K562 (cell line): Measurements from ENCODE around the gene ERICH6. TPM values are rescaled to one million over a fixed set of nuclear protein-coding genes. Genes with fewer than 3 reads are reported as not detected.

Experiments
- BMI1 ChIP-seq: fragments of 150-350 bp; IDR thresholded peaks from 2 replicates; pipeline ENCODE4 v1.6.1; 2014; ENCODE audit warnings: low read length
- BRF1 ChIP-seq: IDR thresholded peaks from 3 replicates; pipeline ENCODE4 v1.6.1; 2011; ENCODE audit warnings: borderline replicate concordance, mild to moderate bottlenecking; ENCODE audit not compliant: insufficient read length; ENCODE audit errors: extremely low read depth
- CHD4 ChIP-seq: fragments of 200-600 bp; sonication (generic); IDR thresholded peaks from 3 replicates; pipeline ENCODE4 v1.6.1; 2012; ENCODE audit warnings: low read depth, mild to moderate bottlenecking, mixed read lengths, low read length, inconsistent platforms; ENCODE audit not compliant: insufficient read depth, insufficient replicate concordance, poor library complexity, severe bottlenecking
- EP400 ChIP-seq: fragments of 450-650 bp; IDR thresholded peaks from 2 replicates; pipeline ENCODE4 v1.6.1; 2017; ENCODE audit warnings: antibody characterized with exemption, mild to moderate bottlenecking, moderate library complexity
- ESRRB ChIP-seq: fragments of 250-450 bp; sonication (Bioruptor Pico); IDR thresholded peaks from 2 replicates; pipeline ENCODE4 v1.5.0; 2020; ENCODE audit warnings: mild to moderate bottlenecking, moderate library complexity, borderline replicate concordance
- ETV6 ChIP-seq, 3 experiments: fragments of 150-350 bp in 1 of 3; sonication (generic) in 1 of 3; formaldehyde crosslinking in 1 of 3; IDR thresholded peaks; 2 replicates each; pipeline versions ENCODE4 v1.6.1 to v1.8.0; 2014 to 2022; ENCODE audit warnings: borderline replicate concordance in 2 of 3, low read depth in 2 of 3, antibody characterized with exemption in 1 of 3, low read length in 1 of 3, mild to moderate bottlenecking in 1 of 3, missing genetic modification reagents in 1 of 3
- HDAC3 ChIP-seq: fragments of 450-650 bp; IDR thresholded peaks from 2 replicates; pipeline ENCODE4 v1.6.1; 2018; ENCODE audit warnings: borderline replicate concordance, mild to moderate bottlenecking, moderate library complexity; ENCODE audit not compliant: partially characterized antibody
- HMG20A ChIP-seq: fragments of 450-650 bp; formaldehyde crosslinking; conservative IDR thresholded peaks from 2 replicates; pipeline ENCODE4 v1.4.0; 2020; ENCODE audit warnings: mild to moderate bottlenecking, mixed read lengths
- LEF1 ChIP-seq: fragments of 450-650 bp; IDR thresholded peaks from 2 replicates; pipeline ENCODE4 v1.6.1; 2016; ENCODE audit warnings: mild to moderate bottlenecking
- MYBL2 ChIP-seq, 2 experiments: fragments of 450-650 bp in 1 of 2; sonication (generic) in 1 of 2; formaldehyde crosslinking in 1 of 2; IDR thresholded peaks; 2 replicates each; pipeline versions ENCODE4 v1.6.1 to v1.8.1; 2017 to 2022; ENCODE audit warnings: borderline replicate concordance in 1 of 2, inconsistent platforms in 1 of 2, low read depth in 1 of 2, mild to moderate bottlenecking in 1 of 2, missing genetic modification reagents in 1 of 2, moderate library complexity in 1 of 2
- NEUROD1 ChIP-seq: fragments of 150-350 bp; IDR thresholded peaks from 2 replicates; pipeline ENCODE4 v1.6.1; 2014; ENCODE audit warnings: borderline replicate concordance, low read length, low read depth; ENCODE audit not compliant: partially characterized antibody
- NFYB ChIP-seq: IDR thresholded peaks from 2 replicates; pipeline ENCODE4 v1.6.1; 2011; ENCODE audit warnings: mild to moderate bottlenecking, moderate library complexity; ENCODE audit not compliant: insufficient read length; ENCODE audit errors: extremely low read depth
- RHOXF2B ChIP-seq: fragments of 250-450 bp; sonication (Bioruptor Pico); conservative IDR thresholded peaks from 2 replicates; pipeline ENCODE4 v1.5.1; 2021
- TGIF2 ChIP-seq: sonication (generic); formaldehyde crosslinking; IDR thresholded peaks from 2 replicates; pipeline ENCODE4 v1.8.1; 2022; ENCODE audit warnings: mild to moderate bottlenecking, missing genetic modification reagents, moderate library complexity
- TSC22D4 ChIP-seq: fragments of 450-650 bp; IDR thresholded peaks from 2 replicates; pipeline ENCODE4 v1.6.1; 2016; ENCODE audit warnings: missing genetic modification characterization, missing biosample characterization, control low read depth
- ZNF175 ChIP-seq: fragments of 200-800 bp; sonication (Bioruptor generic); IDR thresholded peaks from 2 replicates; pipeline ENCODE4 v1.6.1; 2016; ENCODE audit warnings: low read depth, mild to moderate bottlenecking, missing genetic modification characterization, missing compliant biosample characterization
- ZNF324 ChIP-seq: fragments of 250-450 bp; sonication (Bioruptor Pico); IDR thresholded peaks from 2 replicates; pipeline ENCODE4 v1.4.0; 2020; ENCODE audit warnings: mild to moderate bottlenecking
- ZNF699 ChIP-seq: fragments of 250-450 bp; sonication (Bioruptor Pico); IDR thresholded peaks from 2 replicates; pipeline ENCODE4 v1.8.0; 2021; ENCODE audit warnings: mild to moderate bottlenecking, moderate library complexity; ENCODE audit not compliant: insufficient replicate concordance
- polyA plus RNA-seq, 8 experiments: library from polyadenylated mRNA; depleted of rRNA in 4 of 8; stranded (reverse) in 5 of 8; unstranded in 3 of 8; fragments of >200 nt; fragmentation: Nextera tagmentation in 2 of 8; fragmentation: Illumina TruSeq in 1 of 8; extraction: Ambion mirVana in 2 of 8; extraction: Trizol in 1 of 8; gene quantifications; 2 replicates each; pipeline versions ENCODE4 v1.2.1 to v1.2.3, GENCODE V29; 2011 to 2014; ENCODE audit warnings: inconsistent platforms in 1 of 8, missing spikeins in 1 of 8
- total RNA-seq, 7 experiments: library from RNA; depleted of rRNA in 6 of 7; stranded (reverse); fragments of >200 nt in 6 of 7; fragmentation: Illumina TruSeq in 2 of 7; extraction: Trizol in 2 of 7; gene quantifications; 2 replicates each; pipeline versions ENCODE4 v1.2.1 to v1.2.3, GENCODE V29; 2011 to 2021; ENCODE audit warnings: low replicate concordance in 1 of 7
- TF ChIP-seq, protein P1 (sequence below): sonication (generic); formaldehyde crosslinking; IDR thresholded peaks from 2 replicates; pipeline ENCODE4 v1.8.0; 2022; ENCODE audit warnings: mild to moderate bottlenecking, missing genetic modification reagents
- TF ChIP-seq, protein P2 (sequence below): fragments of 450-650 bp; IDR thresholded peaks from one replicate; pipeline ENCODE4 v1.6.1; 2018; ENCODE audit warnings: mild to moderate bottlenecking, moderate library complexity; ENCODE audit not compliant: partially characterized antibody
- TF ChIP-seq, protein P3 (sequence below): IDR thresholded peaks from 2 replicates; pipeline ENCODE4 v1.6.1; 2011; ENCODE audit warnings: borderline replicate concordance, low read depth, mild to moderate bottlenecking, moderate library complexity, low read length; ENCODE audit not compliant: insufficient read depth, poor library complexity, severe bottlenecking

The ERICH6 gene
- total and polyA plus RNA-seq, 9 of the 15 experiments (the other 6 are each of a cell fraction or from before 2014, with no cell fraction given) = not detected

DNA sequence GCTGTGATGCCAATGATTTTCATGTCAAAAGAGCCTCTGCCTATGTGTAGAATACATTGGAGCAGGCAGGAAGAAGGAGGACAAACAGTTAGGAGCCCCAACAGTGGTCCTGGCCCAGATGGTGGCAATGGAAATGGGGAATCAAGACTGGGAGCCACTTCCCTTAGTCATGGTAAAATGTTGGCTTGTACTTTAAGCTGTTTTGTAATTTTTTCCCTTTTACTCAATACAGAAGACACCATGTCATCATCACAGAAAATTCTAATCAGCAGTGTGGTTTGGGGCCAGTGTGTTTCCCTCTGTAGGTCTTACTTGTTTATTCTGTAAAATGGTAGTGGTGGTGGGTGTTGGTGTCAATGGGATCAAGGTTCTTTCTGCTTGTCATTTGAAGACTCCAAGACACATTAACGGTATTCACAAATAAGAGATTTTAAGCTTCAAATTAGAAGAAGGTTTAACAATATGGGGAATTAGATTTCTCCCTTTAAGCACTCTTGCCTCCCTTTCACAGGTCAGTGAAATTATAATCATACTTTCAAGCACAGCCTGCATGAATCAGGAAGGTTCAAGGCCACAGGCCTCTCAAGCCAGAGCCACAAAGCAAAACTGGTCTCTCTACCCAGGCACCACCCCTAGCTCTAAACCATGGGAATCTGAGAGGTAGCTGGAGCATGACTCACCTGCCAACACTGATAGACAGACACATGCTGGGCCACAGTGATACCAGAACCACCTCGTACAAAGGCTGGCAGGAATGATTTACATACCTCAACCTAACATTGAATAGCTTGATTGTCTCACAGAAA is 34.4 kb upstream of the ERICH6 start (continued):
- TF ChIP-seq, protein P1, sequence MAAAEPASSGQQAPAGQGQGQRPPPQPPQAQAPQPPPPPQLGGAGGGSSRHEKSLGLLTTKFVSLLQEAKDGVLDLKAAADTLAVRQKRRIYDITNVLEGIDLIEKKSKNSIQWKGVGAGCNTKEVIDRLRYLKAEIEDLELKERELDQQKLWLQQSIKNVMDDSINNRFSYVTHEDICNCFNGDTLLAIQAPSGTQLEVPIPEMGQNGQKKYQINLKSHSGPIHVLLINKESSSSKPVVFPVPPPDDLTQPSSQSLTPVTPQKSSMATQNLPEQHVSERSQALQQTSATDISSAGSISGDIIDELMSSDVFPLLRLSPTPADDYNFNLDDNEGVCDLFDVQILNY = no peak
- TF ChIP-seq HDAC3 = no peak
- TF ChIP-seq MYBL2 (IDR thresholded peaks at IDR 0.05; ENCODE audit: low read depth) = no peak
- no peak for TF ChIP-seq MYBL2 (CRISPR knock-in tag; IDR thresholded peaks at IDR 0.05; ENCODE audit: borderline replicate concordance)
- no peak for TF ChIP-seq ZNF699
- no peak; the same call in 1 of the 2 replicates for TF ChIP-seq LEF1
- no peak for TF ChIP-seq BMI1
- TF ChIP-seq, protein P2, sequence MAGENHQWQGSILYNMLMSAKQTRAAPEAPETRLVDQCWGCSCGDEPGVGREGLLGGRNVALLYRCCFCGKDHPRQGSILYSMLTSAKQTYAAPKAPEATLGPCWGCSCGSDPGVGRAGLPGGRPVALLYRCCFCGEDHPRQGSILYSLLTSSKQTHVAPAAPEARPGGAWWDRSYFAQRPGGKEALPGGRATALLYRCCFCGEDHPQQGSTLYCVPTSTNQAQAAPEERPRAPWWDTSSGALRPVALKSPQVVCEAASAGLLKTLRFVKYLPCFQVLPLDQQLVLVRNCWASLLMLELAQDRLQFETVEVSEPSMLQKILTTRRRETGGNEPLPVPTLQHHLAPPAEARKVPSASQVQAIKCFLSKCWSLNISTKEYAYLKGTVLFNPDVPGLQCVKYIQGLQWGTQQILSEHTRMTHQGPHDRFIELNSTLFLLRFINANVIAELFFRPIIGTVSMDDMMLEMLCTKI = no peak
- no peak for TF ChIP-seq ZNF324 (CRISPR knock-in tag)
- TF ChIP-seq, protein P3, sequence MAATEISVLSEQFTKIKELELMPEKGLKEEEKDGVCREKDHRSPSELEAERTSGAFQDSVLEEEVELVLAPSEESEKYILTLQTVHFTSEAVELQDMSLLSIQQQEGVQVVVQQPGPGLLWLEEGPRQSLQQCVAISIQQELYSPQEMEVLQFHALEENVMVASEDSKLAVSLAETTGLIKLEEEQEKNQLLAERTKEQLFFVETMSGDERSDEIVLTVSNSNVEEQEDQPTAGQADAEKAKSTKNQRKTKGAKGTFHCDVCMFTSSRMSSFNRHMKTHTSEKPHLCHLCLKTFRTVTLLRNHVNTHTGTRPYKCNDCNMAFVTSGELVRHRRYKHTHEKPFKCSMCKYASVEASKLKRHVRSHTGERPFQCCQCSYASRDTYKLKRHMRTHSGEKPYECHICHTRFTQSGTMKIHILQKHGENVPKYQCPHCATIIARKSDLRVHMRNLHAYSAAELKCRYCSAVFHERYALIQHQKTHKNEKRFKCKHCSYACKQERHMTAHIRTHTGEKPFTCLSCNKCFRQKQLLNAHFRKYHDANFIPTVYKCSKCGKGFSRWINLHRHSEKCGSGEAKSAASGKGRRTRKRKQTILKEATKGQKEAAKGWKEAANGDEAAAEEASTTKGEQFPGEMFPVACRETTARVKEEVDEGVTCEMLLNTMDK = no peak
- no peak for TF ChIP-seq RHOXF2B
- TF ChIP-seq BRF1 = no peak
- TF ChIP-seq EP400 = no peak
- 0 out of 2 replicates have a peak, but pooled peaks have one; percentile 34 for TF ChIP-seq ZNF175 (CRISPR knock-in tag)
- TF ChIP-seq ESRRB (CRISPR knock-in tag) = no peak
- no peak for TF ChIP-seq CHD4
- peak; percentile 69 for TF ChIP-seq NEUROD1
- no peak for TF ChIP-seq ETV6 (IDR thresholded peaks at IDR 0.05; ENCODE audit: borderline replicate concordance in 1 of 2, low read depth in 2 of 2, low read length in 1 of 2)
- TF ChIP-seq ETV6 (CRISPR knock-in tag; IDR thresholded peaks at IDR 0.05; ENCODE audit: borderline replicate concordance) = no peak
- TF ChIP-seq NFYB = no peak
- no peak for TF ChIP-seq HMG20A
- TF ChIP-seq TSC22D4 (tag) = no peak
- no peak for TF ChIP-seq TGIF2 (CRISPR knock-in tag)
